Measurements from ENCODE around the gene BOC.

GRCh38 chr3:113292933-113293332 is 81.6 kb downstream of the BOC start:
- TF ChIP-seq CHD2 (IDR thresholded peaks at IDR 0.05; ENCODE audit: low read depth, low read length), result no peak
- TF ChIP-seq NR1H2 (CRISPR knock-in tag; IDR thresholded peaks at IDR 0.05; ENCODE audit: borderline replicate concordance, low read depth), result no peak
- TF ChIP-seq FOXJ3 (CRISPR knock-in tag; IDR thresholded peaks at IDR 0.05; ENCODE audit: borderline replicate concordance), result no peak
- no peak for TF ChIP-seq NFE2 (CRISPR knock-in tag; IDR thresholded peaks at IDR 0.05)
- TF ChIP-seq, protein P1, sequence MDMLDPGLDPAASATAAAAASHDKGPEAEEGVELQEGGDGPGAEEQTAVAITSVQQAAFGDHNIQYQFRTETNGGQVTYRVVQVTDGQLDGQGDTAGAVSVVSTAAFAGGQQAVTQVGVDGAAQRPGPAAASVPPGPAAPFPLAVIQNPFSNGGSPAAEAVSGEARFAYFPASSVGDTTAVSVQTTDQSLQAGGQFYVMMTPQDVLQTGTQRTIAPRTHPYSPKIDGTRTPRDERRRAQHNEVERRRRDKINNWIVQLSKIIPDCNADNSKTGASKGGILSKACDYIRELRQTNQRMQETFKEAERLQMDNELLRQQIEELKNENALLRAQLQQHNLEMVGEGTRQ (IDR thresholded peaks at IDR 0.05; ENCODE audit: low read depth, low read length), result no peak
- TF ChIP-seq, protein P1 (CRISPR knock-in tag; IDR thresholded peaks at IDR 0.05; ENCODE audit: borderline replicate concordance), result no peak
- no peak for TF ChIP-seq NFATC3 (CRISPR knock-in tag; IDR thresholded peaks at IDR 0.05)
- no peak for TF ChIP-seq PHF20 (CRISPR knock-in tag; IDR thresholded peaks at IDR 0.05)

Data from HepG2 (cell line).